HEK293 (cell line): Measurements from ENCODE around the gene DHRS2.

Experiments used
- SCRT1 ChIP-seq: fragments of 450-650 bp; formaldehyde crosslinking; IDR thresholded peaks from 2 replicates; pipeline ENCODE4 v1.5.1; 2016; ENCODE audit warnings: missing biosample characterization, missing genetic modification characterization, borderline replicate concordance
- ZBTB17 ChIP-seq: fragments of 450-650 bp; formaldehyde crosslinking; IDR thresholded peaks from 2 replicates; pipeline ENCODE4 v1.5.1; 2016; ENCODE audit warnings: missing biosample characterization, missing genetic modification characterization
- ZNF2 ChIP-seq: fragments of 450-650 bp; formaldehyde crosslinking; IDR thresholded peaks from 2 replicates; pipeline ENCODE4 v1.5.1; 2016; ENCODE audit warnings: missing biosample characterization, missing genetic modification characterization
- ZNF274 ChIP-seq, 2 experiments: fragments of 200-500 bp in 1 of 2; fragments of 450-650 bp in 1 of 2; sonication (Bioruptor generic) in 1 of 2; formaldehyde crosslinking in 1 of 2; IDR thresholded peaks; 2 replicates each; pipeline versions ENCODE4 v1.5.1 to v1.6.1; 2014 to 2016; ENCODE audit warnings: borderline replicate concordance in 1 of 2, inconsistent platforms in 1 of 2, low read length in 1 of 2, missing biosample characterization in 1 of 2, missing genetic modification characterization in 1 of 2
- ZNF654 ChIP-seq: fragments of 450-650 bp; formaldehyde crosslinking; IDR thresholded peaks from 2 replicates; pipeline ENCODE4 v1.5.1; 2016; ENCODE audit warnings: low read depth, missing biosample characterization, missing genetic modification characterization
- TF ChIP-seq, protein P1 (sequence below): fragments of 450-650 bp; formaldehyde crosslinking; IDR thresholded peaks from 2 replicates; pipeline ENCODE4 v1.5.1; 2016; ENCODE audit warnings: missing biosample characterization, missing genetic modification characterization, borderline replicate concordance
- TF ChIP-seq, protein P2 (sequence below): fragments of 450-650 bp; formaldehyde crosslinking; IDR thresholded peaks from 2 replicates; pipeline ENCODE4 v1.5.1; 2016; ENCODE audit warnings: missing biosample characterization, missing genetic modification characterization

GRCh38 chr14:23681337-23681736, 45.2 kb downstream of the DHRS2 start:
- no peak for TF ChIP-seq ZNF2 (tag by site-specific recombination)
- no peak for TF ChIP-seq ZBTB17 (tag by site-specific recombination)
- no peak for TF ChIP-seq SCRT1 (tag by site-specific recombination)
- TF ChIP-seq, protein P1, sequence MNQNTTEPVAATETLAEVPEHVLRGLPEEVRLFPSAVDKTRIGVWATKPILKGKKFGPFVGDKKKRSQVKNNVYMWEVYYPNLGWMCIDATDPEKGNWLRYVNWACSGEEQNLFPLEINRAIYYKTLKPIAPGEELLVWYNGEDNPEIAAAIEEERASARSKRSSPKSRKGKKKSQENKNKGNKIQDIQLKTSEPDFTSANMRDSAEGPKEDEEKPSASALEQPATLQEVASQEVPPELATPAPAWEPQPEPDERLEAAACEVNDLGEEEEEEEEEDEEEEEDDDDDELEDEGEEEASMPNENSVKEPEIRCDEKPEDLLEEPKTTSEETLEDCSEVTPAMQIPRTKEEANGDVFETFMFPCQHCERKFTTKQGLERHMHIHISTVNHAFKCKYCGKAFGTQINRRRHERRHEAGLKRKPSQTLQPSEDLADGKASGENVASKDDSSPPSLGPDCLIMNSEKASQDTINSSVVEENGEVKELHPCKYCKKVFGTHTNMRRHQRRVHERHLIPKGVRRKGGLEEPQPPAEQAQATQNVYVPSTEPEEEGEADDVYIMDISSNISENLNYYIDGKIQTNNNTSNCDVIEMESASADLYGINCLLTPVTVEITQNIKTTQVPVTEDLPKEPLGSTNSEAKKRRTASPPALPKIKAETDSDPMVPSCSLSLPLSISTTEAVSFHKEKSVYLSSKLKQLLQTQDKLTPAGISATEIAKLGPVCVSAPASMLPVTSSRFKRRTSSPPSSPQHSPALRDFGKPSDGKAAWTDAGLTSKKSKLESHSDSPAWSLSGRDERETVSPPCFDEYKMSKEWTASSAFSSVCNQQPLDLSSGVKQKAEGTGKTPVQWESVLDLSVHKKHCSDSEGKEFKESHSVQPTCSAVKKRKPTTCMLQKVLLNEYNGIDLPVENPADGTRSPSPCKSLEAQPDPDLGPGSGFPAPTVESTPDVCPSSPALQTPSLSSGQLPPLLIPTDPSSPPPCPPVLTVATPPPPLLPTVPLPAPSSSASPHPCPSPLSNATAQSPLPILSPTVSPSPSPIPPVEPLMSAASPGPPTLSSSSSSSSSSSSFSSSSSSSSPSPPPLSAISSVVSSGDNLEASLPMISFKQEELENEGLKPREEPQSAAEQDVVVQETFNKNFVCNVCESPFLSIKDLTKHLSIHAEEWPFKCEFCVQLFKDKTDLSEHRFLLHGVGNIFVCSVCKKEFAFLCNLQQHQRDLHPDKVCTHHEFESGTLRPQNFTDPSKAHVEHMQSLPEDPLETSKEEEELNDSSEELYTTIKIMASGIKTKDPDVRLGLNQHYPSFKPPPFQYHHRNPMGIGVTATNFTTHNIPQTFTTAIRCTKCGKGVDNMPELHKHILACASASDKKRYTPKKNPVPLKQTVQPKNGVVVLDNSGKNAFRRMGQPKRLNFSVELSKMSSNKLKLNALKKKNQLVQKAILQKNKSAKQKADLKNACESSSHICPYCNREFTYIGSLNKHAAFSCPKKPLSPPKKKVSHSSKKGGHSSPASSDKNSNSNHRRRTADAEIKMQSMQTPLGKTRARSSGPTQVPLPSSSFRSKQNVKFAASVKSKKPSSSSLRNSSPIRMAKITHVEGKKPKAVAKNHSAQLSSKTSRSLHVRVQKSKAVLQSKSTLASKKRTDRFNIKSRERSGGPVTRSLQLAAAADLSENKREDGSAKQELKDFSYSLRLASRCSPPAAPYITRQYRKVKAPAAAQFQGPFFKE (tag by site-specific recombination) = no peak
- no peak for TF ChIP-seq ZNF274 (IDR thresholded peaks at IDR 0.05; ENCODE audit: low read length)
- TF ChIP-seq ZNF274 (tag by site-specific recombination; IDR thresholded peaks at IDR 0.05; ENCODE audit: borderline replicate concordance) = no peak
- TF ChIP-seq, protein P2, sequence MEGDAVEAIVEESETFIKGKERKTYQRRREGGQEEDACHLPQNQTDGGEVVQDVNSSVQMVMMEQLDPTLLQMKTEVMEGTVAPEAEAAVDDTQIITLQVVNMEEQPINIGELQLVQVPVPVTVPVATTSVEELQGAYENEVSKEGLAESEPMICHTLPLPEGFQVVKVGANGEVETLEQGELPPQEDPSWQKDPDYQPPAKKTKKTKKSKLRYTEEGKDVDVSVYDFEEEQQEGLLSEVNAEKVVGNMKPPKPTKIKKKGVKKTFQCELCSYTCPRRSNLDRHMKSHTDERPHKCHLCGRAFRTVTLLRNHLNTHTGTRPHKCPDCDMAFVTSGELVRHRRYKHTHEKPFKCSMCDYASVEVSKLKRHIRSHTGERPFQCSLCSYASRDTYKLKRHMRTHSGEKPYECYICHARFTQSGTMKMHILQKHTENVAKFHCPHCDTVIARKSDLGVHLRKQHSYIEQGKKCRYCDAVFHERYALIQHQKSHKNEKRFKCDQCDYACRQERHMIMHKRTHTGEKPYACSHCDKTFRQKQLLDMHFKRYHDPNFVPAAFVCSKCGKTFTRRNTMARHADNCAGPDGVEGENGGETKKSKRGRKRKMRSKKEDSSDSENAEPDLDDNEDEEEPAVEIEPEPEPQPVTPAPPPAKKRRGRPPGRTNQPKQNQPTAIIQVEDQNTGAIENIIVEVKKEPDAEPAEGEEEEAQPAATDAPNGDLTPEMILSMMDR = no peak
- no peak for TF ChIP-seq ZNF654 (tag by site-specific recombination)
